HFFc6 (cell line): Measurements from ENCODE around the gene ZNF497. TPM values are rescaled to one million over a fixed set of nuclear protein-coding genes. Genes with fewer than 3 reads are reported as not detected.

Experiments used
- DNase-seq: peaks from one replicate; pipeline ENCODE4 v3.0.0-alpha.2; 2018
- H3K27ac Mint-ChIP-seq: 2 replicates; pipeline ENCODE4 v1.8.0; 2020; ENCODE audit warnings: mild to moderate bottlenecking, mixed read lengths
- H3K27me3 Mint-ChIP-seq: 2 replicates; pipeline ENCODE4 v1.8.0; 2021; ENCODE audit warnings: mild to moderate bottlenecking, moderate library complexity, mixed read lengths; ENCODE audit not compliant: insufficient read depth
- H3K36me3 Mint-ChIP-seq: 2 replicates; pipeline ENCODE4 v1.8.0; 2021; ENCODE audit warnings: low read depth, mixed read lengths
- H3K4me1 Mint-ChIP-seq: 2 replicates; pipeline ENCODE4 v1.8.0; 2020; ENCODE audit warnings: low read depth, mixed read lengths
- H3K4me3 Mint-ChIP-seq: 2 replicates; pipeline ENCODE4 v1.8.0; 2020; ENCODE audit warnings: mild to moderate bottlenecking, moderate library complexity, mixed read lengths
- H3K9me3 Mint-ChIP-seq: 2 replicates; pipeline ENCODE4 v1.8.0; 2020; ENCODE audit warnings: mild to moderate bottlenecking, mixed read lengths
- CTCF ChIP-seq: fragments of 200-600 bp; sonication (generic); IDR thresholded peaks from 2 replicates; pipeline ENCODE4 v1.5.0; 2021; ENCODE audit warnings: antibody characterized with exemption, mild to moderate bottlenecking
- total RNA-seq, 6 experiments: library from RNA; stranded (reverse); fragmentation: NEBNext Ultra II Directional; extraction: Animal tissue kit (Norgen Biotek cat#: 25700); gene quantifications; 2 replicates in 1 of 6; 3 replicates in 5 of 6; pipeline ENCODE4 v1.2.3, GENCODE V29; 2021

The ZNF497 gene
- total RNA-seq, 6 experiments from 2014 or later, result 0.16 to 0.35 (median 0.27) TPM

- H3K4me1 Mint-ChIP-seq, result peaks cover 14% of the 10 kb centered on the region
- peaks cover 5% of the 10 kb centered on the region for H3K36me3 Mint-ChIP-seq
- peaks cover 4% of the 10 kb centered on the region; the same call in 1 of the 2 replicates for H3K27me3 Mint-ChIP-seq
- no peak overlapping the region for H3K27ac Mint-ChIP-seq
- no peak for DNase-seq
- no peaks in the 10 kb centered on the region for H3K9me3 Mint-ChIP-seq
- no peak for TF ChIP-seq CTCF
- no peak overlapping the region; the same call in 1 of the 2 replicates for H3K4me3 Mint-ChIP-seq
Measured at GRCh38 chr19:58399903-58400302, 37.4 kb upstream of the ZNF497 start.

- Mint-ChIP-seq H3K9me3 (no peaks in the 10 kb centered on the region), H3K36me3 (peaks cover 19% of the 10 kb centered on the region), H3K4me3 (no peak overlapping the region), H3K4me1 (peaks cover 22% of the 10 kb centered on the region), H3K27ac (no peak overlapping the region), H3K27me3 (peaks cover 4% of the 10 kb centered on the region; the same call in 1 of the 2 replicates)
- TF ChIP-seq CTCF, result no peak
- DNase-seq, result no peak
Measured at GRCh38 chr19:58398545-58398944, 36.0 kb upstream of the ZNF497 start.

- Mint-ChIP-seq H3K4me1 (peaks cover 22% of the 10 kb centered on the region), H3K4me3 (no peak overlapping the region), H3K9me3 (no peaks in the 10 kb centered on the region), H3K27me3 (peaks cover 4% of the 10 kb centered on the region; the same call in 1 of the 2 replicates), H3K27ac (no peak overlapping the region; the same call in 1 of the 2 replicates), H3K36me3 (peaks cover 22% of the 10 kb centered on the region)
- no peak for DNase-seq
- no peak for TF ChIP-seq CTCF
Measured at GRCh38 chr19:58398087-58398486, 35.5 kb upstream of the ZNF497 start.

- Mint-ChIP-seq H3K27me3 (peaks cover 4% of the 10 kb centered on the region; the same call in 1 of the 2 replicates), H3K27ac (no peak overlapping the region), H3K4me1 (peaks cover 22% of the 10 kb centered on the region), H3K4me3 (no peak overlapping the region), H3K36me3 (peaks cover 22% of the 10 kb centered on the region), H3K9me3 (no peaks in the 10 kb centered on the region)
- DNase-seq, result no peak
- no peak for TF ChIP-seq CTCF
Measured at GRCh38 chr19:58397533-58398037, 35.0 kb upstream of the ZNF497 start.

- Mint-ChIP-seq H3K36me3 (peaks cover 22% of the 10 kb centered on the region), H3K9me3 (no peaks in the 10 kb centered on the region), H3K27me3 (peaks cover 6% of the 10 kb centered on the region; the same call in 1 of the 2 replicates), H3K4me1 (peaks cover 22% of the 10 kb centered on the region), H3K27ac (no peak overlapping the region), H3K4me3 (no peak overlapping the region)
- no peak for DNase-seq
- no peak for TF ChIP-seq CTCF
Measured at GRCh38 chr19:58396691-58397532, 34.4 kb upstream of the ZNF497 start.
